BJ (cell line): ENCODE measurements around the gene ORC6. TPM values are rescaled to one million over a fixed set of nuclear protein-coding genes. Genes with fewer than 3 reads are reported as not detected.

Experiments used
- CTCF ChIA-PET: fragments of 350-600 bp; formaldehyde crosslinking; extraction: SDS; loops from one replicate; lab custom pipeline; 2021; ENCODE audit warnings: antibody characterized with exemption, inconsistent platforms; lab: Yijun Ruan, JAX
- POLR2A ChIA-PET: fragments of 300-600 bp; sonication (Branson Sonifier 250); formaldehyde crosslinking; extraction: SDS; loops from one replicate; lab custom pipeline; 2021; ENCODE audit warnings: antibody characterized with exemption; lab: Charles Lee
- DNase-seq: peaks from one replicate; pipeline ENCODE4 v3.0.0-alpha.2; 2011; ENCODE audit warnings: low read depth
- H3K27me3 ChIP-seq: 2 replicates; pipeline ENCODE4 v1.6.0; 2011; ENCODE audit warnings: low read length; ENCODE audit not compliant: control insufficient read depth, insufficient read depth
- H3K36me3 ChIP-seq: 2 replicates; pipeline ENCODE4 v1.5.1; 2011; ENCODE audit warnings: low read length; ENCODE audit not compliant: control insufficient read depth, insufficient read depth
- H3K4me3 ChIP-seq: 2 replicates; pipeline ENCODE4 v1.5.1; 2011; ENCODE audit warnings: low read depth, mild to moderate bottlenecking, control low read depth, low read length
- polyA plus RNA-seq: library from polyadenylated mRNA; depleted of rRNA; stranded (reverse); fragments of >200 nt; gene quantifications from 2 replicates; pipeline ENCODE4 v1.2.3, GENCODE V29; 2011
- TF ChIP-seq, protein P1 (sequence below): IDR thresholded peaks from 2 replicates; pipeline ENCODE4 v1.5.1; 2011; ENCODE audit warnings: low read depth, mild to moderate bottlenecking, control low read depth, inconsistent platforms, low read length, moderate library complexity; ENCODE audit not compliant: insufficient read depth

The ORC6 gene
- polyA plus RNA-seq, 1 experiment: 8.0 TPM

DNA sequence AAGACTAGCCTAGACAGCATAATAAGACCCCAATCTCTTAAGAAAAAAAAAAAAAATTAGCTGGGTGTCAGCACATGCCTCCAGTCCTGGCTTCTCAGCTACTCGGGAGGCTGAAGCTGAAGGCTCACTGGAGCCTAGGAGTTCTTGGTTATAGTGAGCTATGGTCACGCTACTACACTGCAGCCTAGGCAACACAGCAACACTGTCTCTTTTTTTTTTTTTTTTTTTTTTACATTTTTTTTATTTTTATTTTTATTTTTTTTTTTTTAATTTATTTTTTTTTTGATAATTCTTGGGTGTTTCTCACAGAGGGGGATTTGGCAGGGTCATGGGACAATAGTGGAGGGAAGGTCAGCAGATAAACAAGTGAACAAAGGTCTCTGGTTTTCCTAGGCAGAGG lies 4.1 kb downstream of the ORC6 start:
- TF ChIP-seq, protein P1, sequence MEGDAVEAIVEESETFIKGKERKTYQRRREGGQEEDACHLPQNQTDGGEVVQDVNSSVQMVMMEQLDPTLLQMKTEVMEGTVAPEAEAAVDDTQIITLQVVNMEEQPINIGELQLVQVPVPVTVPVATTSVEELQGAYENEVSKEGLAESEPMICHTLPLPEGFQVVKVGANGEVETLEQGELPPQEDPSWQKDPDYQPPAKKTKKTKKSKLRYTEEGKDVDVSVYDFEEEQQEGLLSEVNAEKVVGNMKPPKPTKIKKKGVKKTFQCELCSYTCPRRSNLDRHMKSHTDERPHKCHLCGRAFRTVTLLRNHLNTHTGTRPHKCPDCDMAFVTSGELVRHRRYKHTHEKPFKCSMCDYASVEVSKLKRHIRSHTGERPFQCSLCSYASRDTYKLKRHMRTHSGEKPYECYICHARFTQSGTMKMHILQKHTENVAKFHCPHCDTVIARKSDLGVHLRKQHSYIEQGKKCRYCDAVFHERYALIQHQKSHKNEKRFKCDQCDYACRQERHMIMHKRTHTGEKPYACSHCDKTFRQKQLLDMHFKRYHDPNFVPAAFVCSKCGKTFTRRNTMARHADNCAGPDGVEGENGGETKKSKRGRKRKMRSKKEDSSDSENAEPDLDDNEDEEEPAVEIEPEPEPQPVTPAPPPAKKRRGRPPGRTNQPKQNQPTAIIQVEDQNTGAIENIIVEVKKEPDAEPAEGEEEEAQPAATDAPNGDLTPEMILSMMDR: no peak
- no peak for DNase-seq
- Histone ChIP-seq H3K36me3 (no peaks in the 10 kb centered on the region), H3K27me3 (no peaks in the 10 kb centered on the region), H3K4me3 (no peak overlapping the region)
- ChIA-PET POLR2A (no interaction called here), CTCF (interaction anchor here (1.0 kb wide), 1 partner anchor 11 kb away, joined by 3 read pairs; no protein-coding TSS in a partner anchor)

DNA sequence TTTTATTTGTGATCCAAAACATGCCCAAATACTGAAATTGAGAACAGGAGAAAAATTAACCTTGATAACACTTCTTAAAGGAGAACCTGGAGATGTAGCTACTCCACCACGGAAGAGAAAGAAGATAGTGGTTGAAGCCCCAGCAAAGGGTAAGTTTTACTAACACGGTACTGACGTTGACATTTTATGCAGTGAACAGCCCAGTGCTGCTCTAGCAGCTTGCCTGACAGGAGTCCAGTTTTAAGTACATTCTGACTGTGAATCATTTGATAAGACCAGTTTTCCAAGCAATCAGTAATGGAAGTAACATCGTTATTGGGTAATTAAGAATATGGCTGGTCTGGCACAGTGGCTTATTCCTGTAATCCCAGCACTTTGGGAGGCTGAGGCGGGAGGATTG lies 6.5 kb downstream of the ORC6 start:
- DNase-seq: no peak
- no peaks in the 10 kb centered on the region for H3K36me3 ChIP-seq
- ChIA-PET POLR2A (no interaction called here), CTCF (no interaction called here)
- TF ChIP-seq, protein P1: no peak
- no peak overlapping the region for H3K4me3 ChIP-seq
- H3K27me3 ChIP-seq: no peaks in the 10 kb centered on the region

DNA sequence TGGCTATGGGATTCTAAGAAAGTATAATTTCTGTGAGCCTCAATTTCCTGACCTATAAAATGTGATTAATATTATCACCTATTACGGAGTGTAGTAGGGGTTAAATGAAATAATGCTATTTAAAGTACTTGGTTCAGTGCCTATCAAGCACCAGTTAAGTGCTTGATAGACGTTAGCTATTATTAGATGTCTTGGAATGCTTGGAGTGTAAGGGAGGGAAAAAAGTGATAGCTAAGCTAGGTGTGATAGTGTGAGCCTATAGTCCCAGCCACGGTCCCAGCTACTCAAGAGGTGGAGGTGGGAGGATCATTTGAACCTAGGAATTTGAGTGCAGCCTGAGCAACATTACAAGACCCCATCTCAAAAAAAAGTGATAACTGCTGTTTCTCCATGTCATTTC lies 7.5 kb downstream of the ORC6 start:
- H3K4me3 ChIP-seq: no peak overlapping the region
- POLR2A ChIA-PET: no interaction called here
- CTCF ChIA-PET: interaction anchor here (1.4 kb wide), 1 partner anchor 29 kb away, joined by 3 read pairs; no protein-coding TSS in a partner anchor
- no peaks in the 10 kb centered on the region for H3K27me3 ChIP-seq
- no peak for DNase-seq
- TF ChIP-seq, protein P1: no peak
- H3K36me3 ChIP-seq: no peaks in the 10 kb centered on the region

DNA sequence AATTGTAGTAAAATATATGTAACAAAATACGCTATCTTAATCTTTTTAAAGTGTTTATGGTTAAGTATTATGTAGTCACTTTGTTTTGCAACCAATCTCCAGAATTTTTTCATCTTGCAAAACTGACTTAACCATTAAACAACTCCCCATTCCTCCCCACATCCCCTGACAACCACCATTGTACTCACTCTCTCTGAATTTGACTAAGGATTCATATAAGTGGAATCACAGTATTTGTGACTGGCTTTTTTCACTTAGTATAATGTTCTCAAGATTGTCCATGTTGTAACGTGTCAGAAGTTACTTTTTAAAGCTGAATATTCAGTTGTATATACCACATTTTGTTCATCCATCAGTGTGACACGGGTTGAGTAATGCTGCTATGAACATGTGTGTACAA lies 10.6 kb downstream of the ORC6 start:
- CTCF ChIA-PET: no interaction called here
- no peak overlapping the region for H3K4me3 ChIP-seq
- TF ChIP-seq, protein P1: no peak
- DNase-seq: no peak
- H3K27me3 ChIP-seq: no peaks in the 10 kb centered on the region
- no peaks in the 10 kb centered on the region for H3K36me3 ChIP-seq
- POLR2A ChIA-PET: no interaction called here

DNA sequence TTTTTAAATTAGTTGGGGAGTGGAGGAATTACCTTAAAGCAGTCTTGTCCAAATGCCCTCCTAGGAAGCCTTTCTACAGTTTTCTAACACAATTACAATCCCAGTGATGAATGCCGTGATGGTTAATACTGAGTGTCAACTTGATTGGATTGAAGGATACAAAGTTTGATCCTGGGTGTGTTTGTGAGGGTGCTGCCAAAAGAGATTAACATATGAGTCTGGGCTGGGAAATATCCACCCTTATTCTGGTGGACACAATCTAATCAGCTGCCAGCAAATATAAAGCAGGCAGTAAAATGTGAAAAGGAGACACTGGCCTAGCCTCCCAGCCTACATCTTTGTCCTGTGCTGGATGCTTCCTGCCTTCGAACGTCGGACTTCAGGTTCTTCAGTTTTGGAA lies 12.2 kb downstream of the ORC6 start:
- H3K27me3 ChIP-seq: no peaks in the 10 kb centered on the region
- no peak for DNase-seq
- H3K36me3 ChIP-seq: no peaks in the 10 kb centered on the region
- TF ChIP-seq, protein P1: no peak
- ChIA-PET POLR2A (no interaction called here), CTCF (no interaction called here)
- H3K4me3 ChIP-seq: no peak overlapping the region
